ENCODE data around the gene TRIO.

The TRIO gene

DNA sequence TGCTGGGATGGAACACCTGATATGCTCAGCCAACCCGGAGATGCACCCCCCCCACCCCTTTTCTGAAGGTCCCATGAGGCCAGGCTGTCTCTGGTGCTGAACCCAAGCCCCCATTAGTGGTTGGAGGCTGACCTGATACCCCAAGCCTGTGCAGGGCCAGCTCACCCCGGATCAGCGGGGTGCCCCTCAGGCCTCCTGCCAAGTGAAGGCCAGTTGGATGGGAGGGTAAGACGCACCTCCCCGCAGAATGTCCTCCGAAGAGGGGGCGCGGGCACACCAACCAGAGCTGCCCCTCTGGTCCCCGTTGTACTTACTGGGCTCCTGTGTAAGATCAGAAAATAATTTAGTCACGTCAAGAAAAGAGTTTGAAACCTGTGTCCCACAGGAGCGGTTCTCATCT lies 361.7 kb downstream of the TRIO start:
- no peak for DNase-seq (ENCODE audit: low read depth)
- in situ Hi-C loops (cut with HindIII; ENCODE audit: low sequenced_read_pairs) = loop anchor here (5.0 kb wide), 1 partner anchor 93 kb away; no protein-coding TSS in a partner anchor
- H3K4me3 ChIP-seq (ENCODE audit: low read depth, low read length) = no peak overlapping the region
- TF ChIP-seq, protein P1, sequence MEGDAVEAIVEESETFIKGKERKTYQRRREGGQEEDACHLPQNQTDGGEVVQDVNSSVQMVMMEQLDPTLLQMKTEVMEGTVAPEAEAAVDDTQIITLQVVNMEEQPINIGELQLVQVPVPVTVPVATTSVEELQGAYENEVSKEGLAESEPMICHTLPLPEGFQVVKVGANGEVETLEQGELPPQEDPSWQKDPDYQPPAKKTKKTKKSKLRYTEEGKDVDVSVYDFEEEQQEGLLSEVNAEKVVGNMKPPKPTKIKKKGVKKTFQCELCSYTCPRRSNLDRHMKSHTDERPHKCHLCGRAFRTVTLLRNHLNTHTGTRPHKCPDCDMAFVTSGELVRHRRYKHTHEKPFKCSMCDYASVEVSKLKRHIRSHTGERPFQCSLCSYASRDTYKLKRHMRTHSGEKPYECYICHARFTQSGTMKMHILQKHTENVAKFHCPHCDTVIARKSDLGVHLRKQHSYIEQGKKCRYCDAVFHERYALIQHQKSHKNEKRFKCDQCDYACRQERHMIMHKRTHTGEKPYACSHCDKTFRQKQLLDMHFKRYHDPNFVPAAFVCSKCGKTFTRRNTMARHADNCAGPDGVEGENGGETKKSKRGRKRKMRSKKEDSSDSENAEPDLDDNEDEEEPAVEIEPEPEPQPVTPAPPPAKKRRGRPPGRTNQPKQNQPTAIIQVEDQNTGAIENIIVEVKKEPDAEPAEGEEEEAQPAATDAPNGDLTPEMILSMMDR (IDR thresholded peaks at IDR 0.05; ENCODE audit: low read depth, low read length, missing control alignments) = no peak

DNA sequence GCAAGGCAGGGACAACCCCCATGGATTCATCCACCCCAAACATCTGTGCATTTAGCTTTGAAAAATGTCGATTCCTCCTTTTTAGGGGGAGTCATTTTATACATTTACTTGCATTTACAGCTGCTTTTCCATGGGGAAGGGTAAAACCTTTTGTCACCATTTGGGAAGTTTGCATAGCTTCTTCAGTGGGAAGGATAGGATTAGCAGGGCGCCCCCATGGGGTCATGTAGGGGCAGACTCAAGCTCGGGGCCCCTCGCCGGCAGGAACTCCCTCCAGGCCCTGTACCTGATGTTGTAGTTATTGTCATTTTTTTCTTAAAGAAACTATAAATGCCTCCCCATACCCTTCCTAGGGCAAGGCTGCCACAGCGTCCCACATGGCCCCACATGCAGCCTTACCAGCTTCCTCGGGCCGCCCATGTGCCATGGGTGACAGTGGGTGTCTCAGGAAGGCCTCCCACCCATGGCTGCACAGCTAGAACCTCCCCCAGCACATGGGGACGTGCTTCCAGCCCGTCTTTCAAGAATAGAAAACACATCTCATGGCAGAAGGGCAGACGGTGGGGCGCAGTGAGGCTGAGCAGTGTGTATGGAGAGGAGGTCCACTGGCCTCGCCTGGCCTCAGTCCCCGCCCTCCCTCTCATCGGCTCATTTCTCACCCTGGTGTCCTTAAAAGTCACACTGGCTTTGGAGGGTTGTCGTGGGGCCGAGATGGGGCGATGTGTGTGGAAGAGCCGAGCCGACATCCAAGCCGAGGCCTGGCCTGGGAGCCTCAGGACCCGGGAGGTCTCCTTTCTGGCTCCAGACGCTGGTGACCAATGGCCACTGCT lies 362.4 kb downstream of the TRIO start:
- no peak overlapping the region for H3K4me3 ChIP-seq (ENCODE audit: low read depth, low read length)
- in situ Hi-C loops (cut with HindIII; ENCODE audit: low sequenced_read_pairs) = loop anchor here (5.0 kb wide), 1 partner anchor 93 kb away; no protein-coding TSS in a partner anchor
- DNase-seq (ENCODE audit: low read depth) = no peak
- TF ChIP-seq, protein P1 (IDR thresholded peaks at IDR 0.05; ENCODE audit: low read depth, low read length, missing control alignments) = no peak

DNA sequence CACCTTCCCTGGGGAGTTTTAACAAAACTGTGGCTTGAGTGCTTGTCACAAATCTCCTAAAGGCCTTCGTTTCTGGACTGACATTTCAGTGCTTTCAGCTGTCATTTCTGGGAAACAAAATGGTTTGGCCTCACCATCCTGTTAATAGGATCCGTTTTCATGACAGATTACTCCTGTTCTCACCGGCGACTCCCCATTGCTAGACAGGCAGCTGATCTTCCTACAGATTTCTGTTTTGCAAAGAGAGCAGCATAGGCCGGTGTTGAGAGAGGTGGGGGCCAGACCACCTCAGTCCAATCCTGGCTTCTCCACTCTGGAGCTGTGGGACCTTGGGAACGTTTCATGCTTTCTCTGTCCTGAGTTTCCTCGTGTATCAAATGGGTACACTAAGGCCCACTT lies 363.0 kb downstream of the TRIO start:
- no peak overlapping the region for H3K4me3 ChIP-seq (ENCODE audit: low read depth, low read length)
- in situ Hi-C loops (cut with HindIII; ENCODE audit: low sequenced_read_pairs) = loop anchor here (5.0 kb wide), 1 partner anchor 94 kb away; no protein-coding TSS in a partner anchor
- no peak for DNase-seq (ENCODE audit: low read depth)
- TF ChIP-seq, protein P1 (IDR thresholded peaks at IDR 0.05; ENCODE audit: low read depth, low read length, missing control alignments) = no peak

DNA sequence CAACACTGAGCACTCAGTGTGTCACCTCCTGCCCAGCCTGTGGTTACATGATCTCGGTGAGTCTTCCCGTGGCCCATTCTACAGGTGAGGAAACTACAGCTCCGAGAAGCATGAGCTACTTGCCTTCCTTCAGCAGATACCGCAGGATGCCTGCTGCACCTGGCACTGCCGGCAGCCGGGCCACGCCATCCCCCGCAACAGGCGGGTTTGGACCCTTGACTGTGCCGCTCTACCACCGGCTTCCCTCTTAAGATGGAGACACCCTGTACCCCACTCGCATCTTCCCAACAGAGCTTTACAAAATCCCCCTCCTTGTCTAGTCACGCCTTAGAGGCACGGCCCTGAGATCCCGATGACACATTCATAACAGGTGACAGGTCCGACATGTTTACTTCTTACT lies 363.5 kb downstream of the TRIO start:
- TF ChIP-seq, protein P1 (IDR thresholded peaks at IDR 0.05; ENCODE audit: low read depth, low read length, missing control alignments) = no peak
- in situ Hi-C loops (cut with HindIII; ENCODE audit: low sequenced_read_pairs) = loop anchor here (5.0 kb wide), 1 partner anchor 94 kb away; no protein-coding TSS in a partner anchor
- H3K4me3 ChIP-seq (ENCODE audit: low read depth, low read length) = no peak overlapping the region
- DNase-seq (ENCODE audit: low read depth) = no peak

DNA sequence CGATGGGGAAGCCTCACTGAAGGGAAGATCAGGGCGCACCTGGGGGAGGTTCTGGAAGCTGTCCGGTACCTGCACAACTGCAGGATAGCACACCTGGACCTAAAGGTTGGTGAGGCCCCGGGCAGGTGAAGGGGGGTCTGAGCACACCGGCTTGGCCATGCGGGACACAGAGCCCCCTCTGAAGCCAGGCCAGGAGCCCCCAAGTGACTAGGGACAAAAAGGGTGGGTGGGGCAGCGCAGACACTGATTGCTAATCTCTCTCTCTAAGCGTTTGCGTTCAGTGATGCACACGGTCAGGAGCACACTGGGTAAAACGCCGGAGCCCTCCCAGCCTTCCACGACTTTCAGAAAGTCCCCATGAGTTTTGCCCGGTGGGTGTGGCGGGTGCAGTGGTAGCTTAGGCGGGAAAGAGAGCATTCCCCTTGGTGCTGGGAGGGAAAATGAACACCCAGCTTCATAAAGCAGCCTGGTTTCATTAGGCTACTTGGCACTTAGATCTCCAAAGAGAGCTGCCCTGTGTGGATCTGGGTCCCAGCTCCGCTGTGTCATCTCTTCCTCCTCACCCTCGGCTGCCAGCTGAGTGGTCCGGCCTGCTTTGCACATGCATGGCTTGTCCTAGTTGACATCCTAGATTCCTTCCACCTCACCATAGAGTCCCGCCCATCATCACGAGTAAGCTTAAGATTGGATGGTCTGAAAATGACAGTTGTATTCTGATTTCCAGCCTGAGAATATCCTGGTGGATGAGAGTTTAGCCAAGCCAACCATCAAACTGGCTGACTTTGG lies 364.2 kb downstream of the TRIO start:
- H3K4me3 ChIP-seq (ENCODE audit: low read depth, low read length) = no peak overlapping the region
- no peak for DNase-seq (ENCODE audit: low read depth)
- TF ChIP-seq, protein P1 (IDR thresholded peaks at IDR 0.05; ENCODE audit: low read depth, low read length, missing control alignments) = no peak
- in situ Hi-C loops (cut with HindIII; ENCODE audit: low sequenced_read_pairs) = loop anchor here (5.0 kb wide), 1 partner anchor 95 kb away; no protein-coding TSS in a partner anchor

DNA sequence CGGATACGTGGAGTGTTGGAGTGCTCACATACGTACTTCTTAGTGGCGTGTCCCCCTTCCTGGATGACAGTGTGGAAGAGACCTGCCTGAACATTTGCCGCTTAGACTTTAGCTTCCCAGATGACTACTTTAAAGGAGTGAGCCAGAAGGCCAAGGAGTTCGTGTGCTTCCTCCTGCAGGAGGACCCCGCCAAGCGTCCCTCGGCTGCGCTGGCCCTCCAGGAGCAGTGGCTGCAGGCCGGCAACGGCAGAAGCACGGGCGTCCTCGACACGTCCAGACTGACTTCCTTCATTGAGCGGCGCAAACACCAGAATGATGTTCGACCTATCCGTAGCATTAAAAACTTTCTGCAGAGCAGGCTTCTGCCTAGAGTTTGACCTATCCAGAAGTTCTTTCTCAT lies 364.9 kb downstream of the TRIO start:
- in situ Hi-C loops (cut with HindIII; ENCODE audit: low sequenced_read_pairs) = loop anchor here (5.0 kb wide), 1 partner anchor 96 kb away; no protein-coding TSS in a partner anchor
- H3K4me3 ChIP-seq (ENCODE audit: low read depth, low read length) = no peak overlapping the region
- TF ChIP-seq, protein P1 (IDR thresholded peaks at IDR 0.05; ENCODE audit: low read depth, low read length, missing control alignments) = no peak
- DNase-seq (ENCODE audit: low read depth) = no peak

Measured in astrocyte of the cerebellum (primary cell).